Astrocyte (in vitro differentiated cells and primary cell): ENCODE results near the gene CCNL1.

Source experiments
- EZH2 ChIP-seq: IDR thresholded peaks from 2 replicates; pipeline ENCODE4 v1.6.1; 2012; ENCODE audit warnings: mild to moderate bottlenecking, low read length, inconsistent platforms; ENCODE audit not compliant: insufficient read depth
- TF ChIP-seq, protein P1 (sequence below): IDR thresholded peaks from 2 replicates; pipeline ENCODE4 v1.5.1; 2011; ENCODE audit warnings: low read depth, mild to moderate bottlenecking, inconsistent platforms, low read length, moderate library complexity; ENCODE audit not compliant: insufficient read depth

DNA sequence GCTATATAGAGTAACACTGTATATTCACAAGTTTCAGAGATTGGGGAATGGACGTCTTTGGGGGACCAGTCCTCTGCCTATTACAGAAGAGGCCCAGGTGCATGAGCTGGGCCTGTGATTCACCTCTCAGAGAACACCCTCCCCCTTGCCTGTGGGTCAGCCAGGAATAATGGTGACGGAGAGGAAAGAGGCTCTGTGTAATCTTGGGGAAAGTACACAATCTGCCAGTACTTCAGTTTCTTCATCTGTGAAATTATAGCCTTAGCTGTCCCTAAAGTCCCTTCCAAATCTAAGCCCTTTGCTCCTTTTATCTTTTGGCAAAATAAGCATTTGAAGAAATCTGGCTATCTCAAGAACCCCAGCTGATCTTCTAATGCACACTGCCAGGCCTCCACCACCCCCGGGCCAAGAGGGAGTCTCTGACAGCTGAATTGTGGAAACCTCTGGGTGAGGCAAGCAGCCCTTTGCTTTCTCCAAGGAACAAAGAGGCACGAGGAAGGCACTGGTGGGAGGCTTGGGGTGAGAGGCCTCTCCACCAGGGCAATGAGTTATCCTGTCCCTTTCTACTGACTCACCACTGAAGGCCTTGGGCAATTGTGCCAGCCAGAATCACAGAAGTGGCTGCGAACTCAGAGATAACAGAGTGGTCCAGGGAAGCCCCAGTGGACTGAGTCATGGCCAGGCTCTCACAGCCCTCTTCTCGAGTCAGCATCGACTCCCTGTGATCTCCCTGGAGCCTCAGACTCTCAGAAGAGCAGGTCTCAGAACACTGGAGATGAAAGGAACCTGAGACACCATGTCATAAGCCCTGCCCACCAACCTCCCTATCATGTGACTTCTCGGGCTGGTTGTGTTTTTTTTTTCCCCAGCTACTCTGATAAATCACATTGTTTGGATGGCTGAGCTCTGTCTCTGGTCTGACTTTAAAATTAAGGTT, 31.8 kb downstream of the CCNL1 start:
- TF ChIP-seq, protein P1, sequence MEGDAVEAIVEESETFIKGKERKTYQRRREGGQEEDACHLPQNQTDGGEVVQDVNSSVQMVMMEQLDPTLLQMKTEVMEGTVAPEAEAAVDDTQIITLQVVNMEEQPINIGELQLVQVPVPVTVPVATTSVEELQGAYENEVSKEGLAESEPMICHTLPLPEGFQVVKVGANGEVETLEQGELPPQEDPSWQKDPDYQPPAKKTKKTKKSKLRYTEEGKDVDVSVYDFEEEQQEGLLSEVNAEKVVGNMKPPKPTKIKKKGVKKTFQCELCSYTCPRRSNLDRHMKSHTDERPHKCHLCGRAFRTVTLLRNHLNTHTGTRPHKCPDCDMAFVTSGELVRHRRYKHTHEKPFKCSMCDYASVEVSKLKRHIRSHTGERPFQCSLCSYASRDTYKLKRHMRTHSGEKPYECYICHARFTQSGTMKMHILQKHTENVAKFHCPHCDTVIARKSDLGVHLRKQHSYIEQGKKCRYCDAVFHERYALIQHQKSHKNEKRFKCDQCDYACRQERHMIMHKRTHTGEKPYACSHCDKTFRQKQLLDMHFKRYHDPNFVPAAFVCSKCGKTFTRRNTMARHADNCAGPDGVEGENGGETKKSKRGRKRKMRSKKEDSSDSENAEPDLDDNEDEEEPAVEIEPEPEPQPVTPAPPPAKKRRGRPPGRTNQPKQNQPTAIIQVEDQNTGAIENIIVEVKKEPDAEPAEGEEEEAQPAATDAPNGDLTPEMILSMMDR = no peak
- no peak for TF ChIP-seq EZH2
